ENCODE results near the gene KCNJ12. TPM values are rescaled to one million over a fixed set of nuclear protein-coding genes. Genes with fewer than 3 reads are reported as not detected.
"Not testable (repeated sequence)": the region's sequence is repeated elsewhere in the genome, so short reads cannot be mapped to it uniquely, and the experiment has no call there.

The KCNJ12 gene
- total RNA-seq, 1 experiment from 2014 or later = 5.8 TPM

DNA sequence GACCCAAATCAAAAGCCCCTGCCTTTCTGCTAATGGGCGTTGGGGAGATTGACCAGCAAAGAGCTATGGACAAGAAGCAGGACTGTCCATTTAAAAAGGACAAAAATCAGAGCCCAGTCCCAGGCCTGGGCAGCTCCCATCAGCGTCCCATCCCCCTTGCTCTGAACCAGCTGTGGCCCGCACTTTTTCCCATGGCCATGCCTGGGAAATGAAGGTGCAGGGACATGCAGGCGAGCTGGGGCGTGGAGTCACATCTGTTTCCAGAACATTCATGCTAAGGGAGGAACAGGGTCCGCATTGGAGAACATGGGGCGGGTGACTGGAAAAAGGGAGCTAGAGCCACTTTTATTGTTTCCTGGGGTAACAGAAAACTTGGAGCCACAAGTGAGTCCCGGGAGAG lies 50.7 kb downstream of the KCNJ12 start:
- POLR2A ChIA-PET; DNase-seq (ENCODE audit: low read depth, low spot score); H2AFZ ChIP-seq (ENCODE audit: low read depth, low read length, poor library complexity, severe bottlenecking); H3K79me2 ChIP-seq (ENCODE audit: insufficient read depth, low read length); H3K27me3 ChIP-seq (ENCODE audit: insufficient read depth, low read length); H3K4me2 ChIP-seq (ENCODE audit: low read length); H3K4me3 ChIP-seq (replicated peaks in 1 of 2; ENCODE audit: low read depth in 1 of 2, low read length in 2 of 2); H3K9ac ChIP-seq (ENCODE audit: low read length); H3K9me3 ChIP-seq (ENCODE audit: control insufficient read depth in 1 of 2, insufficient read depth in 1 of 2, low read depth in 1 of 2, low read length in 2 of 2); BruUV-seq (replicated peaks); CTCF ChIA-PET; H3K9me2 ChIP-seq (ENCODE audit: insufficient read depth); H3K36me3 ChIP-seq (ENCODE audit: control insufficient read depth in 1 of 2, insufficient read depth in 2 of 2, low read length in 2 of 2); RAD21 ChIA-PET (ENCODE audit: low non-redundant PET in 1 of 2, low total read pairs in 2 of 2, uncharacterized antibody in 2 of 2, unreplicated experiment in 2 of 2); intact Hi-C loops (cut with micrococcal nuclease); H3K27ac ChIP-seq (ENCODE audit: low read depth, low read length); H4K20me1 ChIP-seq (ENCODE audit: insufficient read depth); H3K4me1 ChIP-seq (ENCODE audit: control insufficient read depth in 1 of 2, insufficient read depth in 2 of 2, low read length in 2 of 2); ATAC-seq: not testable (repeated sequence)

DNA sequence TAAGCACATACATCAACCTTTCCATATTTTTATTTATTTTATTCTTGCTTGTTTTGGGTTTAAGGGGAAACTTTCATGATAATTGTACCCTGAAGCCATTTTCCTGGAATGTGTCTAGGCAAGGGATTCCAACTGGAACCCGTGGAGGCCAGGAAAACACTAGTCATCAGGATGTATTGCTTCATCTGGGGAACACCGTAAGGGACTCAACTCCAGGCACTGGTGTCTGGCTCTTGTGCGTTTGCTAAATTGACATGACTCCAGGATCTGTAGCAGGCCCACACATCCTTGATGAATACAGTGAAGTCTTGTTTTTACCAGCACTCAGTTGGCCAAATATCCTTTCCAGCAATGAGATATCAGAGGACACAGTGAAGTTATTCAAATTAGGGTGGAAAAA lies 51.6 kb downstream of the KCNJ12 start:
- POLR2A ChIA-PET = not testable (repeated sequence)

GRCh38 chr17:21428752-21429424 lies 52.7 kb downstream of the KCNJ12 start:
- H3K9ac ChIP-seq (ENCODE audit: low read length); H3K79me2 ChIP-seq (ENCODE audit: insufficient read depth, low read length); H2AFZ ChIP-seq (ENCODE audit: low read depth, low read length, poor library complexity, severe bottlenecking); H3K9me2 ChIP-seq (ENCODE audit: insufficient read depth); H3K27me3 ChIP-seq (ENCODE audit: insufficient read depth, low read length); H3K36me3 ChIP-seq (ENCODE audit: control insufficient read depth in 1 of 2, insufficient read depth in 2 of 2, low read length in 2 of 2); RAD21 ChIA-PET (ENCODE audit: low non-redundant PET in 1 of 2, low total read pairs in 2 of 2, uncharacterized antibody in 2 of 2, unreplicated experiment in 2 of 2); intact Hi-C loops (cut with micrococcal nuclease); CTCF ChIA-PET; H3K9me3 ChIP-seq (ENCODE audit: control insufficient read depth in 1 of 2, insufficient read depth in 1 of 2, low read depth in 1 of 2, low read length in 2 of 2); BruUV-seq (replicated peaks); H3K4me3 ChIP-seq (replicated peaks in 1 of 2; ENCODE audit: low read depth in 1 of 2, low read length in 2 of 2); H3K4me2 ChIP-seq (ENCODE audit: low read length); ATAC-seq; H3K27ac ChIP-seq (ENCODE audit: low read depth, low read length); DNase-seq (ENCODE audit: low read depth, low spot score); POLR2A ChIA-PET; H4K20me1 ChIP-seq (ENCODE audit: insufficient read depth); H3K4me1 ChIP-seq (ENCODE audit: control insufficient read depth in 1 of 2, insufficient read depth in 2 of 2, low read length in 2 of 2): not testable (repeated sequence)

More for the DNA sequence above, 51.6 kb downstream of the KCNJ12 start:
- H3K79me2 ChIP-seq (ENCODE audit: insufficient read depth, low read length); BruUV-seq (replicated peaks); H3K4me2 ChIP-seq (ENCODE audit: low read length); H4K20me1 ChIP-seq (ENCODE audit: insufficient read depth); H3K27ac ChIP-seq (ENCODE audit: low read depth, low read length); H3K9ac ChIP-seq (ENCODE audit: low read length); DNase-seq (ENCODE audit: low read depth, low spot score); H3K27me3 ChIP-seq (ENCODE audit: insufficient read depth, low read length); H3K9me2 ChIP-seq (ENCODE audit: insufficient read depth); H2AFZ ChIP-seq (ENCODE audit: low read depth, low read length, poor library complexity, severe bottlenecking); H3K9me3 ChIP-seq (ENCODE audit: control insufficient read depth in 1 of 2, insufficient read depth in 1 of 2, low read depth in 1 of 2, low read length in 2 of 2); H3K4me3 ChIP-seq (replicated peaks in 1 of 2; ENCODE audit: low read depth in 1 of 2, low read length in 2 of 2); CTCF ChIA-PET; H3K36me3 ChIP-seq (ENCODE audit: control insufficient read depth in 1 of 2, insufficient read depth in 2 of 2, low read length in 2 of 2); intact Hi-C loops (cut with micrococcal nuclease); ATAC-seq; RAD21 ChIA-PET (ENCODE audit: low non-redundant PET in 1 of 2, low total read pairs in 2 of 2, uncharacterized antibody in 2 of 2, unreplicated experiment in 2 of 2); H3K4me1 ChIP-seq (ENCODE audit: control insufficient read depth in 1 of 2, insufficient read depth in 2 of 2, low read length in 2 of 2): not testable (repeated sequence)

DNA sequence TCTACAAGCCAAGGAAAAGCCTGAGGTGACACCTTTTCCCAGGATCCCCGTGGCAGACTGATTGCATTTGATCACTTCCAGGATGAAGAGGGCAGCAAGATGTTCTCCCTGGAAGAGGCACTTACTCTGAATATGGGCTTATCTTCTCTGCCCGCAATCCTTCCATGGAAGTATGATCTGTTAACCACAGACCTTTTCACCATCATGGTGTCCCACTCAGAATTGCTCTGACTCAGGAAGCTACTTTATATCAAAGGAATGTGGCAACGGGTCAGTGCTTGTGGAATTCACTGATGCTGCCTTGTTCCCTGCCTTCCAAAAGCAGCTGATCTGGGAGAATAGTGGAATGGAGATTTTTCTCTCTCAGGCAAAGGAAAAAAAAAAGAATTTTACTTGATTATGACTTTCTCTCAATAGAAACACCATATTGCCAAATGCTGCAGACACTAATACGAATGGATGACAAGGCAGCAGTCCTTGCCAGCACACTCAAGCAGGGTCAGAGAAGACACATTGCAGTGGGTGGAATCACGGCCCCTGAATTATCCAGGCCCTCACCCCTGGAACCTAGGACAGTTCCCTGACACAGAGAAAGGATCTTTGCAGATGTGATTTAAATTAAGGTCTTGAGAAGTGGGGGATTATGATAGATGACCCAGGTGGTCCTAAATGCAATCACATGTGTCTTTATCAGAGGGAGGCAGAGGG lies 53.9 kb downstream of the KCNJ12 start:
- POLR2A ChIA-PET; H3K9ac ChIP-seq (ENCODE audit: low read length); intact Hi-C loops (cut with micrococcal nuclease); H3K27ac ChIP-seq (ENCODE audit: low read depth, low read length); DNase-seq (ENCODE audit: low read depth, low spot score); ATAC-seq; RAD21 ChIA-PET (ENCODE audit: low non-redundant PET in 1 of 2, low total read pairs in 2 of 2, uncharacterized antibody in 2 of 2, unreplicated experiment in 2 of 2); H3K9me3 ChIP-seq (ENCODE audit: control insufficient read depth in 1 of 2, insufficient read depth in 1 of 2, low read depth in 1 of 2, low read length in 2 of 2); H3K4me3 ChIP-seq (replicated peaks in 1 of 2; ENCODE audit: low read depth in 1 of 2, low read length in 2 of 2); BruUV-seq (replicated peaks); H2AFZ ChIP-seq (ENCODE audit: low read depth, low read length, poor library complexity, severe bottlenecking); H3K4me1 ChIP-seq (ENCODE audit: control insufficient read depth in 1 of 2, insufficient read depth in 2 of 2, low read length in 2 of 2); H3K36me3 ChIP-seq (ENCODE audit: control insufficient read depth in 1 of 2, insufficient read depth in 2 of 2, low read length in 2 of 2); H4K20me1 ChIP-seq (ENCODE audit: insufficient read depth); H3K27me3 ChIP-seq (ENCODE audit: insufficient read depth, low read length); H3K4me2 ChIP-seq (ENCODE audit: low read length); H3K9me2 ChIP-seq (ENCODE audit: insufficient read depth); CTCF ChIA-PET; H3K79me2 ChIP-seq (ENCODE audit: insufficient read depth, low read length): not testable (repeated sequence)

All from HCT116 (cell line).